Measurements from ENCODE around the gene CYP19A1. TPM values are rescaled to one million over a fixed set of nuclear protein-coding genes. Genes with fewer than 3 reads are reported as not detected.

Gene CYP19A1
- total RNA-seq, 3 donors from 2014 or later, result 1.0 to 24.9 (median 6.9) TPM

- TF ChIP-seq POLR2A (IDR thresholded peaks at IDR 0.05), result no peak
- no peak for TF ChIP-seq POLR2AphosphoS5 (IDR thresholded peaks at IDR 0.05)
- TF ChIP-seq CTCF (IDR thresholded peaks at IDR 0.05), result no peak
- DNase-seq (ENCODE audit: low spot score in 2 of 2), result no peak
- no peaks in the 10 kb centered on the region for H3K9me3 ChIP-seq
- H3K27me3 ChIP-seq, result no peaks in the 10 kb centered on the region
- no peak overlapping the region for H3K4me3 ChIP-seq
- intact Hi-C loops (cut with DNase I; ENCODE audit: low total_unique reads), result no loop called here
- H3K27ac ChIP-seq, result no peak overlapping the region
- H3K36me3 ChIP-seq, result no peaks in the 10 kb centered on the region
- H3K4me1 ChIP-seq, result no peaks in the 10 kb centered on the region
Measured at GRCh38 chr15:51313644-51314280, 24.6 kb downstream of the CYP19A1 start.

GRCh38 chr15:51313074-51313393 lies 25.4 kb downstream of the CYP19A1 start:
- intact Hi-C loops (cut with DNase I; ENCODE audit: low total_unique reads), result no loop called here
- peak overlapping the region in 1 of 2 donors; percentile 72 for H3K27ac ChIP-seq
- no peaks in the 10 kb centered on the region for H3K36me3 ChIP-seq
- H3K4me3 ChIP-seq, result no peak overlapping the region
- no peak for DNase-seq (ENCODE audit: low spot score in 2 of 2)
- no peaks in the 10 kb centered on the region for H3K9me3 ChIP-seq
- no peaks in the 10 kb centered on the region for H3K4me1 ChIP-seq
- H3K27me3 ChIP-seq, result no peaks in the 10 kb centered on the region
- TF ChIP-seq CTCF (IDR thresholded peaks at IDR 0.05), result no peak
- TF ChIP-seq POLR2AphosphoS5 (IDR thresholded peaks at IDR 0.05), result no peak
- no peak for TF ChIP-seq POLR2A (IDR thresholded peaks at IDR 0.05)

- Histone ChIP-seq H3K4me1 (no peaks in the 10 kb centered on the region), H3K27me3 (no peaks in the 10 kb centered on the region), H3K4me3 (no peak overlapping the region), H3K9me3 (no peaks in the 10 kb centered on the region), H3K27ac (peak overlapping the region in 1 of 2 donors; percentile 72), H3K36me3 (no peaks in the 10 kb centered on the region)
- DNase-seq (ENCODE audit: low spot score in 2 of 2), result no peak
- TF ChIP-seq POLR2AphosphoS5 (IDR thresholded peaks at IDR 0.05) (no peak), POLR2A (IDR thresholded peaks at IDR 0.05) (no peak), CTCF (IDR thresholded peaks at IDR 0.05) (no peak)
- intact Hi-C loops (cut with DNase I; ENCODE audit: low total_unique reads), result no loop called here
Measured at GRCh38 chr15:51312166-51313073, 26.0 kb downstream of the CYP19A1 start.

- Histone ChIP-seq H3K36me3 (no peaks in the 10 kb centered on the region), H3K9me3 (no peaks in the 10 kb centered on the region), H3K4me1 (no peaks in the 10 kb centered on the region), H3K27me3 (no peaks in the 10 kb centered on the region), H3K4me3 (no peak overlapping the region), H3K27ac (no peak overlapping the region)
- intact Hi-C loops (cut with DNase I; ENCODE audit: low total_unique reads), result no loop called here
- TF ChIP-seq CTCF (IDR thresholded peaks at IDR 0.05), result no peak
- TF ChIP-seq POLR2A (IDR thresholded peaks at IDR 0.05), result no peak
- TF ChIP-seq POLR2AphosphoS5 (IDR thresholded peaks at IDR 0.05), result no peak
- no peak for DNase-seq (ENCODE audit: low spot score in 2 of 2)
Measured at GRCh38 chr15:51311510-51311909, 26.9 kb downstream of the CYP19A1 start.

- H3K36me3 ChIP-seq, result no peaks in the 10 kb centered on the region
- peaks cover 0 to 3% of the 10 kb centered on the region in 2 donors for H3K27me3 ChIP-seq
- intact Hi-C loops (cut with DNase I; ENCODE audit: low total_unique reads), result no loop called here
- TF ChIP-seq CTCF (IDR thresholded peaks at IDR 0.05) (no peak), POLR2A (IDR thresholded peaks at IDR 0.05) (no peak)
- DNase-seq (ENCODE audit: low spot score in 2 of 2), result no peak
- H3K27ac ChIP-seq, result peak overlapping the region; percentile 36 to 80
- H3K4me1 ChIP-seq, result no peaks in the 10 kb centered on the region
- H3K4me3 ChIP-seq, result no peak overlapping the region
- H3K9me3 ChIP-seq, result no peaks in the 10 kb centered on the region
Measured at GRCh38 chr15:51310064-51310463, 28.3 kb downstream of the CYP19A1 start.
